HG03571 (cell line): ENCODE measurements around the gene SMARCD3.

ENCODE experiments used
- ATAC-seq: cut with Tn5 transposase; IDR thresholded peaks from one replicate; pipeline ENCODE4 v1.9.1; 2021; ENCODE audit not compliant: unreplicated experiment

SMARCD3 gene

GRCh38 chr7:151210087-151210854 is 38.2 kb downstream of the SMARCD3 start, which contains the start of gene H2BK1:
TSS of gene H2BK1 (minus strand) at chr7:151210488. CDS start at chr7:151210318, 170 bp downstream.
- ATAC-seq, result no peak

- no peak for ATAC-seq
These were observed 38.9 kb downstream of the SMARCD3 start for GRCh38 chr7:151209588-151209987.

- no peak for ATAC-seq
These were observed 40.1 kb downstream of the SMARCD3 start for GRCh38 chr7:151208253-151208862.

GRCh38 chr7:151207804-151208203 is 40.7 kb downstream of the SMARCD3 start:
- no peak for ATAC-seq

- no peak for ATAC-seq
These were observed 41.2 kb downstream of the SMARCD3 start for GRCh38 chr7:151207315-151207714.

GRCh38 chr7:151206914-151207313 is 41.6 kb downstream of the SMARCD3 start:
- no peak for ATAC-seq

GRCh38 chr7:151205730-151206129 is 42.8 kb downstream of the SMARCD3 start:
- ATAC-seq, result no peak

GRCh38 chr7:151204383-151205032 is 44.0 kb downstream of the SMARCD3 start:
- ATAC-seq, result no peak

GRCh38 chr7:151202836-151203235 is 45.7 kb downstream of the SMARCD3 start:
- ATAC-seq, result no peak

GRCh38 chr7:151201751-151202150 is 46.7 kb downstream of the SMARCD3 start:
- ATAC-seq, result no peak

DNA sequence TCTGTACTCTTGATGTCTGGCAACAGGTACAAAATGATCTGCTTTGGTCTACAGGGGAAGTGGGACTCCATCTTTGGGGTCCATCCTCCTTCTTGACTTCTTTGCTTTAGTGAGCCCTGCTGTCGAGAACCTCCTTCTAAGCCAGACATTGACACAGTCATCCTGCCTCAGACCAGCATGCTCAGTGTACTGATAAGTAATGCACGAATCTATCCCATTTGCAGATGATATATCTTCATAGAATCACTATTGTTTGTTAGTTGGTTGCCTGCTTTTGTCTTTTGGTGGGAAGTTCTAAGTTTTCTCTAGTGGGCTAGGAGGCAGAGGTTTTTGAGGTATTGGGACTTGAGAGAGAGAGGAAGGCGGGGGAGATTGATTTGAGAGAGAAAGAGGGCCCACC is 47.1 kb downstream of the SMARCD3 start:
- no peak for ATAC-seq

DNA sequence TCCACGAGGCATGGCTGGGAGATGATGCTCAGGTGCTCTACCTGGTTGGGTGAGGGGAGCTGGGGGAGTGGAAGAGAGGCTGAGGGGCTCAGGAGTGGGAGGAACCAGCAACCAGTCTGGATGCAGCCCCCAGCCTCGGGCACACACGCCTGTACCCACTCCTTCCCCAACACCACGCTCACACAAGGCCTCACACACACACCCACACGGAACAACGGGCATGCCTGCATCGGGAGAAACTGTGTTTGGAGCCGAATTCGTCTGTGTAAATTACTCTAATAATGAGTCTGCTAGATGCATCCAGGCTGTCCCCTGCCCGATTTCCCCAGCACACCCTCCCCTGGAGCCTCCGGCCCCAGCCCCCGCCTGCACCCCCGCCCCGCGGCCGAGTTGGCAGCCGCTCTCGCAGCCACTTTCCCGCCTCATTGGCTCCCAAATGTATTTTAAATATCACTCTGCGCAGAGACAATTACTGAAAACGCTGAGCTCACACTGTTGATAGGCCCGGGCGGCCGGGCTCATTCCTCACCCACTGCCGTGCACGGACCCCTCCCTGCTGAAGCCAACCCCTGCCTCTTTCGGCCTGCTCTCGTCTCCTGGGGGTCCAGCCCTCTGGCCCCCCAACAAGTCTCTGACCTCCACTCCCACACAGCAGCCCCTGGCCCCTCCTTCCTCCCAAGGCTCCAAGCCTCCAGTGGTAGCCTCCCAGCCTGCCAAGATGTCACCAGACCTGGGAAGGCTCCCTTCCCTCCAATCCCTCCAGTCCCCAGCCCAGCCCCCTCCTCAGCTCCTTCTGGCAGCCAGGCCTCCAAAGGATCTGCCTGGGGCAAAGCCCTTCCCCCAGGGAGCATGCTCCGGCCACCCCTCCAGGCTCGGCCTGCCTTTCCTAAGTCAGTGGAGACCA is 49.3 kb downstream of the SMARCD3 start:
- ATAC-seq, result no peak

GRCh38 chr7:151197932-151198331 is 50.6 kb downstream of the SMARCD3 start:
- ATAC-seq, result no peak

DNA sequence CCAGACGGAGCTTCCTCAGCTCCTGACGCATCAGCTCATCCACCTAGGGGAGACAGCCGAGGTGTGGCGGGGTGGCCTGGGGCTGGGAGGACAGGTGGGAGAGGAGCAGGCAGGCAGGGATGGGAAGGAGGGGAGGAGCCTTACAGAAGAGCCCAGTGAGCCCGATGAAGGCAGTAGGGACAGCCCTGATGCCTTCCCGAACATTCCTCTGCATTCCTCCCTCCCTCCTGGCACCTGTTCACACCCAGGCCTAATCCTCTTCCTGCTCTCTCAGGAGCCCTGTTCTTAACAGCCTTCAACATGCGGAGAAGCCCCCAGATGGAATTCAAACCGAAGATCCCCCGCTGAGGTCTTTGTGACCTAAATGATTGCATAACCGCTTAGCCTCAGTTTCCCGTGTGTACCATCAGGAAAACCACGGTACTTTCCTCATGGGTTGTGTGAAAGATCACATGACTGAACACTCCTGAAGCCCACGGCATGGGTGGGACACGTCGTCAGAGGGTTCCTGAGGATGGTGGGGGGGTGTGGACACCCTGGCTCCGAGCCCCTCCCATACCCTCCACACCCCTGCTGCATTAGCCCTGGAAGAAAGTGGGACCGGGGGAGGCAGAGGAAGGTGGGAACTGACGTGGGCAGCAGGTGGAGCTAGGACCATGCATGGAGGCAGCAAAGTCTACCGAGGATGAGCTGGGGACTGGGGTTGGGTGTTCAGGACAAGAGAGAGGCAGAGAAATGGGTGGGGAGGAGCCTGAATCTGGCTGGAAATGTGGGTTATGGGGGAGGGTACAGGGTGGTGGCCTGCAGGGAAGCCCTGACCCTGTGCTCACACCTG is 52.7 kb downstream of the SMARCD3 start:
- no peak for ATAC-seq

GRCh38 chr7:151194188-151194587 is 54.3 kb downstream of the SMARCD3 start:
- no peak for ATAC-seq

GRCh38 chr7:151193203-151193978 is 55.1 kb downstream of the SMARCD3 start:
- ATAC-seq, result no peak

DNA sequence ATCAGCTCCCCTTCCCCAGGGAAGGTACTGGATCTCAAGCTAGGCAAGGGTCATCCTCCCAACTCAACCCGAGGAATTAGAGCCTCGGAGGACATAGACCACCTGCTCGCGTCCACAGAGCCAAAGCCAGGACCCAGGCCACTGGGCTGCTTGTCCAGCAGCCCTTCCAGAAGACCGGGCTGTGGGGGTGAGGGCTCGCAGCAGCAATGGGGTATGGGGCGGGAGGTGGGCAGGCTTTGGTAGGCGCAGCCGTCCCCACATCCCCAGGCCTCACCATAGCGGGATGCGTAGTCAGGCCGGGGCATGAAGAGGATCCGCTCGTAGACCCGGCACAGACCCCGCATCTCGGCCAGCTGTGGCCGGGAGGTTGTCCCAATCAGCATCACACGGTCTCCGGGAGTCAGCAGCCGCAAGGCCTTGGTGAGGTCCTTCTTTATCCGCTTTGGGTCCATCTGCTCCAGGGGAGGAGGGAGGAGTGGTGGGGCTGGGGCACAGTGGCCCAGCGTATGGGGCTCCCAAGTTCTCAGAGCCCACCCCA is 56.4 kb downstream of the SMARCD3 start:
- no peak for ATAC-seq

DNA sequence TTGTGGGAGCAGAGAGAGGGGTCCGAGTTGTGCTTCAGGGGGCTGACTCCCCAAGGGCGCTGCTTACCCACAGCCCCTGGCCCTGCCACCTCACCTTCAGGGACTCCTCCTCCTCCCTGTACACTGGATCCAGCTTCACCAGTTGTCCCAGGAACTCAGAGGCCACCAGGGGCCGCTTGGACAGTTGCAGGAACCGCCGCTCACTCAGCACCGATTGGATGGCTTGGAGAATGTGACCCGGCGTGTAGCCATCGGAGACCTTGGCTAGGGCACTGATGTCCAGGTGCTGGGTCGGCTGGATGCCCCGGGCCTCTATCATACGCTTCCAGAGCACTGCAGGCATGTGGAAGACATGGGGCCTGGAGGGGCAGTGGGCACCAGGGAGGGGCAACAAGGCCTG is 57.0 kb downstream of the SMARCD3 start:
- ATAC-seq, result no peak

GRCh38 chr7:151189038-151189437 is 59.5 kb downstream of the SMARCD3 start:
- ATAC-seq, result no peak
